H54 (cell line): ENCODE data around the gene APOBEC3A.

Experiments used
- DNase-seq: peaks from one replicate; pipeline ENCODE4 v3.0.0; 2011; ENCODE audit warnings: low spot score, mixed read lengths; ENCODE audit not compliant: insufficient read length
- FAIRE-seq: peaks from 3 replicates; lab custom pipeline; 2011; peaks lifted over from hg19 to GRCh38; lab: Jason Lieb, UNC
- POLR2A ChIP-seq: IDR thresholded peaks from 2 replicates; pipeline ENCODE4 v1.6.1; 2011; ENCODE audit warnings: low read depth, mild to moderate bottlenecking, low read length

APOBEC3A gene

DNA sequence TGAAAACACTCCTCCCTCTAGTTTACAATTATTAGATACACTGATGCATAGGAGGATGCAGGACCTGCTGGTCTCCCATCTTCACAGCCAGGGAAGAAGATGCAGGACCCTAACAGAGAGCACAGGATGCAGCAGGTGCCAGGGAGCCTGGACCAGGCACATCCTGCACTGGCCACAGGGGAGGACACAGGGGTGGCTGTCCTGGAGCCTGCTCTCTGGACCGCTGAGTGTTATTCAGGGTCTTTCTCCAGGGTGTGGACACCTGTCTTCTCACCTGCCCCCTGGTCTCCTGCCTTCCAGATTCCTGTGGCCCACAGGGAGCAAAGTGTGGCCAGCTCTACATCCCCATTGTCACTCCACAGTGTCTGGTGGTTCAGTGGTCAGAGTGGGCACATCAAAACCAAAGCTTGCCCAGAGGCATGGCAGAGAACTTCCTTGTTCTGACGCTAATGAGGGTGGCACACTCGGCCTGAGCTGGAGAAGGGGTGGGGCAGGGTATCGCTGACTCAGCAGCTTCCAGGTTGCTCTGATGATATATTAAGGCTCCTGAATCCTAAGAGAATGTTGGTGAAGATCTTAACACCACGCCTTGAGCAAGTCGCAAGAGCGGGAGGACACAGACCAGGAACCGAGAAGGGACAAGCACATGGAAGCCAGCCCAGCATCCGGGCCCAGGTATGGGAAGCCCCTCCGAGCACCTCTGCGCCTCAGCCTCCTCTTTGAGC lies at the start of gene APOBEC3A:
Gene APOBEC3A (plus strand): TSS at position 564 of the 725 bp plus-strand sequence. CDS start 83 bp downstream, at position 647.
- DNase-seq (no peak), FAIRE-seq (no peak)
- TF ChIP-seq POLR2A: no peak

DNA sequence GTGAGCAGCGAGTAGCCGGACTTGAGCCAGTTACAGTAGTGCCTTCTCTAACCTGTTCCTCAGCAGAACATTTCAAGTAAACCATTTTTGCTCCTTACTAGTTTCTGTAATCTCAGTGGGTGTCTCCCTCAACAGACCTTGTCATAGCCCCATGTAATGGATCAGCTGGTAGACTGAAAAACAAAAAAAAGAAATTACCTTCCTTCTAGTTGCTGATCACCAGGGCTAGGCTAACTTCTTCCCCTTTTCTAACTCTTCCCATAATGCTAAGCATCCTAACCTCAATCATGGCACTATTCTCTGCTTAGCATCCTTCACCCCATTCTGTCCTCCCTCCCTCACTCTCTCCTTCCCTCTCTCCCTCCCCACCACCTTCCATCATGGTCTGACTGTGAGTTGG lies 49.6 kb upstream of the APOBEC3A start:
- FAIRE-seq: no peak
- no peak for TF ChIP-seq POLR2A

DNA sequence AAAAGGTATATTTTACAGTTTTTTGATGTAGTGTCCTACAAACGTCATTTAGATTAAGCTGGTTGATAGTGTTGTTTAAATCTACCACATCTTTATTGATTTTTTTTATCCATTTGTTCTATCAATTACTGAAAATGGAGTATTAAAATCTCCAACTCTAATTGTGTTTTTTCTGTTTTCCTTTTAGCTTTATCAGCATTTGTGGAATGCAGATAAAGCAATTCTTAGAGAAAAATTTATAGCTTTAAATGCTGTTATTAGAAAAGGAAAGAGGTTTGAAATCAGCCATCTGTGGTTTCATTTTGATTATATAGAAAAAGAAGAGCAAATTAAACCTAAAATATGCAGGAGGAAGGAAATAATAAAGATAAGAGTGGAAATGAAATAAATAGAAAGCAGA lies 46.0 kb upstream of the APOBEC3A start:
- FAIRE-seq: no peak
- TF ChIP-seq POLR2A: no peak
- no peak for DNase-seq

More for the DNA sequence above, 49.6 kb upstream of the APOBEC3A start:
- DNase-seq: no peak

DNA sequence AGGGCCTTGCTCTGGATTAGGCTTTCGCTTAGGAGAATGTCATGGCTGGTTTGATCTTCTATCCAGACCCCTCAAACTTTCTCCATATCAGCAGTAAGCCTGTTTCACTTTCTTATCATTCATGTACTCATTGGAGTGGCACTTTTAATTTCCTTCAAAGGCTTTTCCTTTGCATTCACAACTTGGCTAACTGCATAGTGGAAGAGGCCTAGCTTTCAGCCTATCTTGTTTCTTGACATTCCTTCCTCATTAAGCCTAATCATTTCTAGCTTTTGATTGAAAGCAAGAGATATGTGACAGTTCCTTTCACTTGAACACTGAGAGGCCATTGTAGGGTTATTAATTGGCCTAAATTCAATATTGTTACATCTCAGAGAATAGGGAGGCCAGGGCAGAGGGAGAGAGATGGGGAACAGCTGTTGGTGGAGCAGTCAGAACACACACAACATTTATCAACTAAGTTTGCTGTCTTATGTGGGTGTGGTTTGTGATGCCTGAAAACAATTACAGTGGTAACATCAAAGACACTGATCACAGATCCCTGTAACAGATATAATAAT lies 37.7 kb upstream of the APOBEC3A start:
- TF ChIP-seq POLR2A: no peak
- DNase-seq: no peak
- no peak for FAIRE-seq

DNA sequence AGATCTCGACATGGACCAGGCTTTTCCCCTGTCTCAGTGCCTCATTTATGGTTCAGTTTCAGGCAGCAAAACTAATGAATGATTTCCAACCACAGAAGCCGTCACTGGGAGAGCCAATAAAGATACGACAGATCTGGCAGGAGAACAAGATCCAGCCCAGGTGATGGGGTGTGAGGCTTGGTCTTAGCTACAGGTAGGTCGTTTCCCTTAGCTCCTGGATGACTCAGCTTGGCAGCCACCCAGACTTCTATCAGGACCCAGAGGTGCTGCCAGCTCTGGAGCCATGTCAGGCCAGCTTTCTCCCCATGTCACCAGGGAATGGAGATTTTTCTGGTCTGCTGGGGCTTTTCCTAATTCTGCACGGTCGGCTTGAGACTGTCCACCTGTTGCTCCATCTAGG lies 36.3 kb upstream of the APOBEC3A start:
- no peak for TF ChIP-seq POLR2A
- FAIRE-seq (no peak), DNase-seq (no peak)

DNA sequence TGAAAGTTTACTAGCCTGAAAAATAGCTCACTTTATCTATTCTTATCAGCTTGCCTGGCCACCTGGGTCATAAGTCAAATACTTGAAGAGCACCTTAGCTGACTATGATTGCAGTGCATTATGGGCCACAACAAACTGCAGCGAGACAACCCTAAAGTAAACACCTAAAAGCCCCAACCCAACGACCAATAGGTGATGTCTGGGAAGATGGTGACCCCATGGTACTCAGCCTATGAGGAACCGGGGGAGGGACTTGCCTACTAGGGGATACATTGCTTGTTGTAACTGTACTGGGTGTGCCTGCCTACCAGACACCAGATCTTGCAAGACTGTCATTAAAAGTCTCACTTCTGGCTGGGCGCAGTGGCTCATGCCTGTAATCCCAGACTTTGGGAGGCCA lies 35.6 kb upstream of the APOBEC3A start:
- DNase-seq (no peak), FAIRE-seq (no peak)
- no peak for TF ChIP-seq POLR2A

DNA sequence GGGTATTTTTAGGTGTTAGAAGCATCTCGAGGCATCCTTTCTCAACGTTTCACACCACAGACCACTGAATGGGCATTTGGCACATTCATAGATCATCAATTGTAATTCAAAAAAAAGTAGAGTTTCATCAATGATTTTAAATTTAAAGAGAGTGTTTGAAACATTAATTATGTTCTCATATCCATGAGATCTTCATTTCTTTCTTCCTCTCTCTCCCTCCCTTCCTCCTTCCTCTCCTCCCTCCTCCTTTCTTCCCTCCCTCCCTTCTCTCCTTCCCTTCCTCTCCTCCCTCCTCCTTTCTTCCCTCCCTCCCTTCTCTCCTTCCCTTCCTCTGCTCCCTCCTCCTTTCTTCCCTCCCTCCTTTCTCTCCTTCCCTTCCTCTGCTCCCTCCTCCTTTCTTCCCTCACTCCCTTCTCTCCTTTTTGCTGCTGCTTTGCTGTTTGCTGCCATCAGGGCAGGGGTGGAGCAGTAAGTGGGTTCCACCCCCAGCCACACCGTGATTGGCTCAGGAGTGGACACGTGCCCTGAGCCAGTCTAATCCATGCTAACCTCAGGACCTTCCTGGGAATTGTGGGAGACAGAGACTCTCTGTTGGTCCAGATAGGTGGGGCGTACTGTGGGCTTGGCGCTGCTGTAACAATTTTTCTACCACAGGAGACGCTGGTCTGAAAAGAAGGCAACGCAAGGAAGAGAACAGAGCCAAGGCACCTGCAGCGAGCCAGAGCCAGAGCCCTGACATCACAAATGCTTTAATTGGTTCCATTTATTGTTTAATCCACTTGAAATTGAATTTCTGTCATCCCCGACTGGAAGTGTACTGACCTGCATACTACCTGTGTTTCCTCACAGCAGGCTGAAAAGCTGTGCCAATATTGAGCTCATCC lies 33.7 kb upstream of the APOBEC3A start:
- peak; percentile 79 for DNase-seq
- FAIRE-seq: peak; percentile 41
- peak; percentile 25; the same call in 1 of the 2 replicates for TF ChIP-seq POLR2A

DNA sequence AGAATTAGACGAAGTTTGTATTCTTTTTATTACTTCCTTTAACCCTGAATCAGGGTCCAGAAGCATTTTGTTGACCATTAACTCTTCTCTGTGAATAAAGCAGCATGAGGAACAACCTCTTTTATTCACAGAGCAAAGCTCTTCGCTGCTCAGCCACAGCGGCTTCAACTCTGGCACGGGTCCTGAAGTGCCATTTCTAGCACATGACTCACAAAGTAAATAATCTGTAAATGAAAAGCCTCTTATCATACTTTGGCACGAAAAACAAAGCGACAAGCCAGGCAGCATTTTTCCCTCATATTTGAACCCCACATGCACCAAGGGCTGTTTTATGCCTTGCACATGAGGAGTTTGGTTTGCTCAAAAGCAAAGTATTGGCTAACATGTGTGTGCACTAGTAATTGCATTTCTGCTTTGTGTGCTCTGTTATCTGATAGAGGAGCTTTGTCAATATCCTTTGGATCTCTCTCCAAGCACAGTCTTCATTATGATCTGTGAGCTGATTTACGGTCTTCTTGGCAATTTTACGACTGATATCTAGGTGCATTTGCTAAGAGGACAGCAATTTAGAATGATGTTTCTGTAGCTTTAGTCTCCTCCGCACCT lies 33.0 kb upstream of the APOBEC3A start:
- DNase-seq (peak; percentile 33), FAIRE-seq (peak; percentile 65)
- no peak for TF ChIP-seq POLR2A

DNA sequence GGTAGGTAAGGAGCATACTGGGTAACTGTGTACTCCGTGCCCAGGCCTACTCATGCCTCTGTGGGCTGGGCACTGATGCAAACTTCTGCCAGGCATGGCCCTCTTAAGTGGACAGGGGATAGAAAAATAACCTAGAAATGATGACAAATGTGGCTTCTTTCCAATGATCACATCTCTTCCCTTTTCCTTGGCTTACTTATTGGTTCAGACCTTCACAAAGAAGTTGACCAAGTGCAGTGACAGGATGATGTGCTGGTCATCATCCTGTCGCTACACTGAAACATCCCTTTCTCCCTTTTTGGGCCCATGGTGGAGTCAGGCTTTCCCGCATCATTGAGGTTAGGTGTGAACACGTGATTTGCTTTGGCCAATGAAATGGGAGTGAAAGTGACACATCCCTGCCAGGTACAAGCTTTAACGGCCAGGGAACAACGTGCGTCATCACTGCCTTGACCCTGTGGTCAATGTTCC lies 31.8 kb upstream of the APOBEC3A start:
- TF ChIP-seq POLR2A: no peak
- no peak for FAIRE-seq
- DNase-seq: no peak

DNA sequence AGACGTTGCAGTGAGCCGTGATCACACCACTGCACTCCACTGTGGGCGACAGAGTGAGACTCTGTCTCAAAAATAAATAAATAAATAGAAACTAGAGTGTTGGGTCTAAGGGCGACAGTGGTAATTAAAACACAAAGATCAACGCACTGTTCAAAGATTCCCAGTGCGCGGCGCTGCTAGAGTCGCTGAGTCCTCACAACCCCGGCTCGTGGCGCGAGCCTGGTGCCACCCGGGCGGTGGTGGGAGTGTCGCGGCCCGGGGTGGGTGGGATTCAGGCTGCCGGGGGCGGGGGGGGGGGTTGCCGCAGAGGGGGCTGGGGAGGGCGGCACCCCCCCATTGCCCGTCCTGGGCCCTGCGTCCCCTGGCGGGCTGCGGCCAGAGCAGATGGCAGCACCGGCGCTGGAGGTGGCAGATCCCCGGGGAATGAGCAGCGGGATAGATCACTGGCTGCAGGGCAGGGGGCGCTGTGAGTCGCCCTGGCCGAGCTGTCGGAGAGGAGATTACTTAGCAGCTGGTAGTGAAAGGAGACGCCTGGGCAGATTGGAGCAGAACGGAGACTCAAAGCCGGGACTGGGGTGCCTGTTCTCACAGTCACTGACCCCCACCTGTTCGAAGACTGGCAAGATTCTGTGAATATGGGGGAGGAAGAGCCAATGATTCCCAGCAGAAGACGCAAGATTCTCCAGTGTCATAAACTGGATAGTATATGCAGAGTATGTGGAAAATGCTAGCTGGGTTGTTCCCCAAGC lies 30.2 kb upstream of the APOBEC3A start:
- peak; percentile 23 for DNase-seq
- no peak for TF ChIP-seq POLR2A
- no peak for FAIRE-seq

DNA sequence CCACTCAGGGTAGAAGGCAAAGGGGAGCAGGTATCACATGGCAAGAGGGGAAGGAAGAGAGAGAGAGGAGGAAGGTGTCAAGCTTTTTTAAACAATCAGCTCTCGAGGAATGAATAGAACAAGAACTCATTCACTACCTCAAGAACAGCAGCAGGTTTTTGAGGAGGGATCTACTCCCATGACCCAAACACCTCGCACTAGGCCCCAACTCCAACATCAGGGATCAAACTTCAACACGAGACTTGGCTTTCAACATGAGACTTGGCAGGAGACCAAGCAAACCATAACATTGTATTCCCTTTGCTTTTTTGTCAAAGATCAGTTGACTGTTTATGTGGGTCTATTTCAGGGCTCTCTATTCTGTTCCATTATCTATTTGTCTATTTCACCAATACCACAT lies 26.9 kb upstream of the APOBEC3A start:
- FAIRE-seq (no peak), DNase-seq (no peak)
- TF ChIP-seq POLR2A: no peak

DNA sequence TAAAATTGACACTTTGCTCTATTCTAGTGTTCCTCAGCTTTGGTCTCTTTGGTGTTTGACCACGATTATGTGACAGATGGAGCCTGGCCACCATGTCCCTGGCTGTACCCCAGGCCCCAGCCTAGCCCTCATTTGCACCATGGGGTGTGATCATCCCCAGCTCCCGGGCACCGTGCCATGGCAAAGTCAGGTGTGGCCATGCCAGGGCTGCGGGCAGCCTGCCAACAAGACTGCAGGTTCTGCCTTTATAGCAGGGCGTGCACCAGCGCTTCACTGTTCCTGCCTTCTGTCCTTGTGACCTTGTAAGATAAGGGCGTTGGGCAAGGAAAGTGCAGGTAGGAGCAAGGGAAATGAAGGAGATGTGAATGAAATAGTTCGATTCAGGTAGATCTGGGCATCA lies 22.4 kb upstream of the APOBEC3A start:
- DNase-seq: no peak
- FAIRE-seq: no peak
- no peak for TF ChIP-seq POLR2A

DNA sequence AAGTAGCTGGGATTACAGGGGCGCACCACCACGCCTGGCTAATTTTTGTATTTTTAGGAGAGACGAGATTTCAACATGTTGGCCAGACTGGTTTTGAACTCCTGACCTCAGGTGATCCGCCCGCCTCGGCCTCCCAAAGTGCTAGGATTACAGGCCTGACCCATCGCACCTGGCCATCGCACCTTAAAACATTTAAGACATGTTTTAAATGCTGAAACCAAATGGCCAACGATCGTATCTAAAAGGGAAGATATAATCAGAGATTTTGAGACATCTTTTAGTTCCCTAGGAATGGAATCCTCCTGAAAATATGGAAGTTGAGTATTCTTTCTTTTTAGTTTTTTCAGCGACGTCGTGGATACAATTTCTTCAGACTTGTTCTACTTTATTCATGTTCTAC lies 21.8 kb upstream of the APOBEC3A start:
- no peak for FAIRE-seq
- DNase-seq: no peak
- no peak for TF ChIP-seq POLR2A
